HG03565 (cell line): ENCODE results near the gene EEFSEC.

ENCODE experiments used
- ATAC-seq: cut with Tn5 transposase; IDR thresholded peaks from one replicate; pipeline ENCODE4 v1.9.1; 2021; ENCODE audit warnings: mild to moderate bottlenecking, moderate library complexity; ENCODE audit not compliant: unreplicated experiment

EEFSEC gene

GRCh38 chr3:128328546-128329458, 175.5 kb downstream of the EEFSEC start:
- ATAC-seq: no peak

- no peak for ATAC-seq
These were observed 176.4 kb downstream of the EEFSEC start for GRCh38 chr3:128329491-128330213.

- no peak for ATAC-seq
These were observed 177.0 kb downstream of the EEFSEC start for GRCh38 chr3:128330214-128330842.

GRCh38 chr3:128334086-128334645, 180.9 kb downstream of the EEFSEC start:
- ATAC-seq: no peak

- ATAC-seq: no peak
These were observed 181.5 kb downstream of the EEFSEC start for GRCh38 chr3:128334766-128335165.

GRCh38 chr3:128335621-128336296, 182.5 kb downstream of the EEFSEC start:
- no peak for ATAC-seq

- no peak for ATAC-seq
These were observed 183.3 kb downstream of the EEFSEC start for GRCh38 chr3:128336337-128337156.

GRCh38 chr3:128337305-128337704, 184.0 kb downstream of the EEFSEC start:
- no peak for ATAC-seq

- no peak for ATAC-seq
These were observed 185.5 kb downstream of the EEFSEC start for GRCh38 chr3:128338536-128339330.

- ATAC-seq: no peak
These were observed 186.3 kb downstream of the EEFSEC start for GRCh38 chr3:128339491-128340012.

GRCh38 chr3:128340198-128340903, 187.1 kb downstream of the EEFSEC start:
- ATAC-seq: no peak

- no peak for ATAC-seq
These were observed 187.7 kb downstream of the EEFSEC start for GRCh38 chr3:128340904-128341555.

GRCh38 chr3:128341659-128342395, 188.5 kb downstream of the EEFSEC start:
- no peak for ATAC-seq

- ATAC-seq: no peak
These were observed 189.5 kb downstream of the EEFSEC start for GRCh38 chr3:128342701-128343180.

- ATAC-seq: no peak
These were observed 190.2 kb downstream of the EEFSEC start for GRCh38 chr3:128343287-128344051.
